HG03025 (cell line): ENCODE measurements around the gene SNX33.
"Not testable (repeated sequence)": the region's sequence is repeated elsewhere in the genome, so short reads cannot be mapped to it uniquely, and the experiment has no call there.

Source experiments
- ATAC-seq: cut with Tn5 transposase; IDR thresholded peaks from one replicate; pipeline ENCODE4 v1.9.1; 2021; ENCODE audit warnings: mild to moderate bottlenecking, moderate library complexity; ENCODE audit not compliant: unreplicated experiment, low FRiP score

The SNX33 gene

DNA sequence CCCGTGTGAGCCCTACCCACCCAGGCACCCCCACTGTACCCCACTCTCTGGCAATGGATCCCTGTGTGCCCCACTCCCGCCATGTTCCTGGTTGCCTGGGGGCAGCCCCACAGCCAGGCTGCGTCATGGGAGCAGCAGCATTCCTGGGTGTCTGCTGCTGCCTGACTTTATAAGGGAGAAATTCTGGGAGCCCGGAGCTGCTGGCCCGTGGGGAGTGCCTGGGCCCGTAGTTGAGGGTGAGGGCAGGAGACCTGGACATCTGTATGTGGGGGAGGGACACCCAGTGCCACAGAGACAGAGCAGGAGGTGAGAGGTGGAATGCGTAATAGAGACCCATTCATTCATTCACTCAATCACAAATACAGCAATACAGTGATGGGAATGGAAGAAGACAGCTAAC lies 49.8 kb downstream of the SNX33 start:
- ATAC-seq, result no peak

GRCh38 chr15:75697974-75698747 lies 50.4 kb downstream of the SNX33 start:
- not testable (repeated sequence) for ATAC-seq

DNA sequence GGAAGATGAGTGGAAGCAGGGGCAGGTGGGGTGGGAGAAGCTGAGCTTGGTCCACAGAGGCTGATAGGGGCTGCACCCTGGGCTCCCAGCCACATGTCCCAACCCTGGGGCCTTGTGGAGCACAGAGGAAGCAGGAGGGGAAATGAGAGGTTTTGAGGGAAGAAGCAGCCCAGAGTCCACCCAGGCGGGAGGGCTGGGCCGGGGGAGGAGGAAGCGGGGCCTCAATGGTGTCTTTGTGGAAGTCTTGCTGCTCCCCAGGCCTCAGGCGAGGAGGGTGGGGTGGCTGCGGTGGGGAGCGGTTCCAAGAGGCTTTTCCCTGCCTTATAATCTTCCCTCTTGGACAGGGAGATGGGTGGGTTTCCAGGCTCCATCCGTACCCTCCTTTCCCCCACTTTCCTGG lies 51.8 kb downstream of the SNX33 start:
- ATAC-seq, result not testable (repeated sequence)

- ATAC-seq, result not testable (repeated sequence)
Observed at GRCh38 chr15:75699961-75700874, 52.5 kb downstream of the SNX33 start.

DNA sequence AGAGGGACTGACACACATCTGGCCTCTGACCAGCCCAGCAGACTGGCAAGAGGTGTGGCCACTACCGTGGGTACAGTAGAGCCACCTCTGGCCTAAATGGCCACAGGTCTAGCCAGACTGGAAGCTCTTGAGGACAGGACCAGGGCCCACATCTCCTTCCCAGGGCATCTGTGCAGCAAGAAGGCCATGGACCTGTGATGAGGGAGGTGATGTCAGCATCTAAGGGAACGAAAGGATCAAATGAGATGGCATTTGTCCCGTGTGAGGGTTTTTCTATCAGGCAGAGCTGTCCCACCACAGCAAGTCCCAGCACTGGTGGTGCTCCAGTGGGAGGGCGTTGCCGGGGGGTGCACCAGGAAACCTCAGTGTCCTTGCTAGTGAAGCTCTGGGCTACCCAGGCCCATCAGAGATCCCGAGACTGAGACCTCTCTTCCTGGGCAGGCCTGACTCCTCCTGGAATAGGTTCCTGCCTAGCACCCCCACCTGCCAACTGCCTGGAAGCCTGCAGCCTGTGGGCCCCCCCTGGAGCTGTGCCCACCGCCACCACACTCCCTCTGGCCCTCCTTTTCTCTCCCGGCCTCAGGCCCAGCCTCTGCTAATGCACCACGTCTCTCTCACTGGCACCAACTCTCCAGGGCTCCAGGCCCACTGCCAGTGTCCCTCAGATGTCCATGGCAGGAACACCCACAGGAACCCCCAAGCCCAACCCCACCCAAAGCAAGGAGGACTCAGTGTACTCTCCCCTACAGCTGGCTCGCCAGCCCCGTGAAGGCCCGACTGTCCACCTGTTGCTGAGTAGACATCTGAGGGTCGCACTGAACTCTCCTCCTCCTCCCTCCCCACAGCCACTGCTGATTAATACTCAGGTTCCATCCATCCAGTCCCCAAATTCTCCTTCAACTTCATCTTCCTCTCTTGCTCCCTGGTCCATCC lies 53.6 kb downstream of the SNX33 start:
- ATAC-seq, result not testable (repeated sequence)

GRCh38 chr15:75702436-75702835 lies 54.7 kb downstream of the SNX33 start:
- no peak for ATAC-seq

DNA sequence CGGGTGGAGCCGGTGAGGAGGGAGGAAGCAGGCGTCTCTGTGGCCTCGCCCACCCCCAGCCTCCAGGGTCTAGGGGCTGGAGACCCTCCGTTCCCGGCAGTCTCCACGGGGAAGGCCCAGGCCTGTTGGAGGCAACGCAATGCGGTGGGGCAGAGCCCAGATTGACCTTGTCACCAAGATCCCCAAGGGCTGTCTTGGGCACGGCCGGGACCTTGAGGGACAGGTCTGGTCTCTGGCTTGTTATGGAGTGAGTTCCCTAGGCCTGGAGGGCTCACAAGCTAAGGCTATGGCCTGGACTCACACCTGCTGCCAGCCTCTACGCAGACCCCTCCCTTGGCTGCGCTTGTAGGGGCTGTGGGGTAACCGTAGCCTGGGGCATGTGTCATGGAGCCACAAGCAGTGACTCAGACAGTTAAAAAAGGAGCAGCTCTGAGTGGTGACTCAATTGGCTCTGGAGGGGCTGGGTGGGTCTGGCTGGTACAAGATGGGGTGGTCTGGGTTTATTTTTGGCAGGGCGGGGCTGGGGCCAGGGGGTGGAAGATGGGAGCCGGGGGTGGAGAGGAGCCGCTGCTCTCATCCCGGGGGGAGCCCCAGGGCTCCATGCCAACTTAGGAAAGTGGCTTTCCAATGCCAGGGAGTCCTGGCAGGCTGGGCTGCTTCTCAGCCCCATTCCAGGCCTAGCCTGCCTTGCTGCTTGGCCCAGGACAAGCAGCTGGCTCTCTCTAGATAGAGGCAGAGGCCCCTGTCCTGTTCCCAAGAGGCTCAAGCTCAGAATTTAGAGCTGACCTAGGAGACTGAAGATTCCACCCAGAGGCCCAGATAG lies 55.9 kb downstream of the SNX33 start:
- not testable (repeated sequence) for ATAC-seq

DNA sequence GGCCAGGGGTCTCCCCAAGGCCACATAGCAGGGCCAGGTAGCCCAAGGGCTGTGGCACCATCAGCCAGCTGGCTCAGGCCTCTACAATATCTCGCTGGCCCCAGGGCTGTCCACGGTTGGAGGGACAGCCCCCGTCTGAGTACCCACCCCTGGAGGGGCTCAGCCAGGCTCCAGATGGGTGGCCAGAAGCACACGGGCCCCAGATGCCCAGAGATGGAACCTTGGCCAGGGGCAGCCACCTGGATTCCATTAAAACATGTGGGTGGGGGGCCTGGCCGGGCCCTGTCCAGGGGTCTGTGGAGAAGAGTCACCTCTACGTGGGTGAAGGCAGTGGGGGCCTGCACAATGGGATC lies 56.5 kb downstream of the SNX33 start:
- ATAC-seq, result no peak

- no peak for ATAC-seq
Observed at GRCh38 chr15:75704618-75705017, 56.9 kb downstream of the SNX33 start.

DNA sequence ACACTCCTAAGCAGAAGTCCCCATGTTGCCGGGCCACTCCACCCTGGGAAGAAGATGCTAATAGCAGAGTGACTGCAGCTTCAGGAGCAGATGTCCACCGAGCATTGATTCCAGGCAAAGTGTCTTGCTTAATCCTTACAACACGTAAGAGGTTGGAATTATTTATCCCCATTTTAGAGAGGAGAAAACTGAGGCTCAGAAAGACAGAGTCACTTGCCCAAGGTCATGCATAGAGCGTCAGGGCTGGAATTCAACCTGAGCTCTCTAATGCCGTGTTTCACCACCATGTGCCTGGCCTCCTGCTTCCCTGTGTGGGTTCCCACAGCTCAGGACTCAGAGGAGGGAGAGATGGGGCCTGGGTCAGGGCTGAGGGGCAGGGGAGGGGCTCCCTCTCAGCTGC lies 57.7 kb downstream of the SNX33 start:
- ATAC-seq, result not testable (repeated sequence)

GRCh38 chr15:75705854-75706681 lies 58.4 kb downstream of the SNX33 start:
- no peak for ATAC-seq

DNA sequence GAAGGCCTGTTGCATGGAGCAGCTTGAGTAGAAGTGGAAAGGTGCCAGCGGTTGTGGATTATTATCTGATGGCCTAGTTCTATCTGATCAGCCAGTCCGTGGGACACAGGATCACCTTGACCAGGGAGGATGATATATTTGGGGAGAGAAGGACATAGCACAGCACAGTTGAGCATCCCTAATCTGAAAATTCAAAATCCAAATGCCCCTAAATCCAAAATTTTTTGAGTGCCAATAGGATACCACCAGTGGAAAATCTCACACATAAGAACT lies 58.9 kb downstream of the SNX33 start:
- ATAC-seq, result no peak

GRCh38 chr15:75709458-75709857 lies 61.7 kb downstream of the SNX33 start:
- ATAC-seq, result not testable (repeated sequence)

GRCh38 chr15:75710874-75711273 lies 63.2 kb downstream of the SNX33 start:
- not testable (repeated sequence) for ATAC-seq

DNA sequence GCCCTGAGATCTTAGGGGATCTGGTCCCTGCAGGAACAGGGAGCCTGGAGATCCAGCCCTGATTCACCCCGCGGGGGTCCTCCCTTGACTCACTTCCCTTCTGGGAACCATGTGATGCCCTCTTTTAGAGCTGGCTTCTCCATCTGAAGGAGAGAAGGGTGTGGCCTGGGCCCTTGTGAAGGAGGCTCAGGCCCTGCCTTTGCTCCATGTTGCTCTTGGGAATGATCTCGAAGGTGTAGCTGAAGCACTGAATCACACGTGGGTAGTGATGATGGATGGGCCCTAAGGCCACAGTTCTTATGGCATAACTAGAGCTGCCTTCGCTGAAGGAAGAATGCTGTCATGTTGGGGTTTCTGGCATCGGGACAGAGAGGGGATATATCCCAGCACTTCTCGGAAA lies 63.8 kb downstream of the SNX33 start:
- not testable (repeated sequence) for ATAC-seq
